ENCODE measurements around the gene USP50. TPM values are rescaled to one million over a fixed set of nuclear protein-coding genes. Genes with fewer than 3 reads are reported as not detected.

The USP50 gene
- polyA plus RNA-seq, 3 donors, result not detected

GRCh38 chr15:50531163-50531562 lies 15.3 kb downstream of the USP50 start:
- WGBS (ENCODE audit: insufficient coverage), result no CpG with 5 or more reads among the region's 4 CpGs
- Mint-ChIP-seq H3K27ac (no peak overlapping the region), H3K9me3 (no peaks in the 10 kb centered on the region), H3K36me3 (no peaks in the 10 kb centered on the region), H3K4me3 (no peak overlapping the region), H3K4me1 (peaks cover 3% of the 10 kb centered on the region), H3K27me3 (ENCODE audit: low read depth in 3 of 3) (peaks cover 0 to 2% (median 1%) of the 10 kb centered on the region in 3 donors)
- no peaks in the 10 kb centered on the region for H3K9me3 ChIP-seq (replicated peaks in 1 of 2; ENCODE audit: control insufficient read depth in 1 of 2, insufficient read depth in 1 of 2, low read length in 2 of 2)
- no peaks in the 10 kb centered on the region for H3K4me1 ChIP-seq (ENCODE audit: control insufficient read depth in 1 of 2, insufficient read depth in 2 of 2, low read length in 2 of 2)
- no peak overlapping the region for H2AFZ ChIP-seq (ENCODE audit: insufficient read depth, low read depth, low read length, poor library complexity, severe bottlenecking)
- no peaks in the 10 kb centered on the region for H3K36me3 ChIP-seq (replicated peaks in 1 of 2; ENCODE audit: control insufficient read depth in 1 of 2, insufficient read depth in 2 of 2, low read length in 2 of 2)
- no peak overlapping the region for H3K4me3 ChIP-seq (replicated peaks in 1 of 3; ENCODE audit: low read depth in 2 of 3, low read length in 3 of 3)
- H4K20me1 ChIP-seq (ENCODE audit: insufficient read depth, low read length), result no peaks in the 10 kb centered on the region
- intact Hi-C loops (cut with micrococcal nuclease), result no loop called here
- no peaks in the 10 kb centered on the region for H3K27me3 ChIP-seq (ENCODE audit: control insufficient read depth in 2 of 2, insufficient read depth in 2 of 2, low read length in 2 of 2)
- TF ChIP-seq CTCF (IDR thresholded peaks at IDR 0.05), result no peak
- no peak overlapping the region for H3K27ac ChIP-seq (ENCODE audit: low read depth in 1 of 2, low read length in 2 of 2)
- no peaks in the 10 kb centered on the region for H3K79me2 ChIP-seq (ENCODE audit: insufficient read depth, low read length)
- H3K4me2 ChIP-seq (replicated peaks; ENCODE audit: extremely low read depth, low read length, poor library complexity, severe bottlenecking), result no peak overlapping the region
- no peak overlapping the region for H3K9ac ChIP-seq (ENCODE audit: insufficient read depth, low read length, poor library complexity, severe bottlenecking)
- DNase-seq, result no peak

- WGBS (ENCODE audit: insufficient coverage), result no CpG with 5 or more reads among the region's 5 CpGs
- no peaks in the 10 kb centered on the region for H3K79me2 ChIP-seq (ENCODE audit: insufficient read depth, low read length)
- no peaks in the 10 kb centered on the region for H3K27me3 ChIP-seq (ENCODE audit: control insufficient read depth in 2 of 2, insufficient read depth in 2 of 2, low read length in 2 of 2)
- H3K27ac Mint-ChIP-seq, result no peak overlapping the region
- H3K4me1 Mint-ChIP-seq, result no peaks in the 10 kb centered on the region
- H4K20me1 ChIP-seq (ENCODE audit: insufficient read depth, low read length), result no peaks in the 10 kb centered on the region
- no peaks in the 10 kb centered on the region for H3K36me3 ChIP-seq (replicated peaks in 1 of 2; ENCODE audit: control insufficient read depth in 1 of 2, insufficient read depth in 2 of 2, low read length in 2 of 2)
- no peaks in the 10 kb centered on the region for H3K36me3 Mint-ChIP-seq
- no peak overlapping the region for H2AFZ ChIP-seq (ENCODE audit: insufficient read depth, low read depth, low read length, poor library complexity, severe bottlenecking)
- H3K9ac ChIP-seq (ENCODE audit: insufficient read depth, low read length, poor library complexity, severe bottlenecking), result no peak overlapping the region
- no peak for DNase-seq
- H3K4me3 Mint-ChIP-seq, result no peak overlapping the region
- H3K4me3 ChIP-seq (replicated peaks in 1 of 3; ENCODE audit: low read depth in 2 of 3, low read length in 3 of 3), result no peak overlapping the region
- H3K27ac ChIP-seq (ENCODE audit: low read depth in 1 of 2, low read length in 2 of 2), result no peak overlapping the region
- no peak overlapping the region for H3K4me2 ChIP-seq (replicated peaks; ENCODE audit: extremely low read depth, low read length, poor library complexity, severe bottlenecking)
- peaks cover 0 to 7% (median 2%) of the 10 kb centered on the region in 7 donors for H3K9me3 Mint-ChIP-seq
- H3K9me3 ChIP-seq (replicated peaks in 1 of 2; ENCODE audit: control insufficient read depth in 1 of 2, insufficient read depth in 1 of 2, low read length in 2 of 2), result no peaks in the 10 kb centered on the region
- H3K4me1 ChIP-seq (ENCODE audit: control insufficient read depth in 1 of 2, insufficient read depth in 2 of 2, low read length in 2 of 2), result no peaks in the 10 kb centered on the region
- peaks cover 0 to 2% (median 0%) of the 10 kb centered on the region in 3 donors for H3K27me3 Mint-ChIP-seq (ENCODE audit: low read depth in 3 of 3)
- TF ChIP-seq CTCF (IDR thresholded peaks at IDR 0.05), result no peak
- intact Hi-C loops (cut with micrococcal nuclease), result no loop called here
Observed at GRCh38 chr15:50523851-50524251, 22.6 kb downstream of the USP50 start.

Data from CD14-positive monocyte (primary cell).